Skeletal muscle cell (primary cell): Measurements from ENCODE around the gene RASAL2.
"Not testable (repeated sequence)": the region's sequence is repeated elsewhere in the genome, so short reads cannot be mapped to it uniquely, and the experiment has no call there.

Experiments
- DNase-seq: peaks from one replicate; pipeline ENCODE4 v3.0.0-alpha.2; 2010; ENCODE audit warnings: low read depth
- H3K4me3 ChIP-seq: 2 replicates; pipeline ENCODE4 v1.5.1; 2011; ENCODE audit warnings: low read depth, mild to moderate bottlenecking, control low read depth, low read length, moderate library complexity

RASAL2 gene

DNA sequence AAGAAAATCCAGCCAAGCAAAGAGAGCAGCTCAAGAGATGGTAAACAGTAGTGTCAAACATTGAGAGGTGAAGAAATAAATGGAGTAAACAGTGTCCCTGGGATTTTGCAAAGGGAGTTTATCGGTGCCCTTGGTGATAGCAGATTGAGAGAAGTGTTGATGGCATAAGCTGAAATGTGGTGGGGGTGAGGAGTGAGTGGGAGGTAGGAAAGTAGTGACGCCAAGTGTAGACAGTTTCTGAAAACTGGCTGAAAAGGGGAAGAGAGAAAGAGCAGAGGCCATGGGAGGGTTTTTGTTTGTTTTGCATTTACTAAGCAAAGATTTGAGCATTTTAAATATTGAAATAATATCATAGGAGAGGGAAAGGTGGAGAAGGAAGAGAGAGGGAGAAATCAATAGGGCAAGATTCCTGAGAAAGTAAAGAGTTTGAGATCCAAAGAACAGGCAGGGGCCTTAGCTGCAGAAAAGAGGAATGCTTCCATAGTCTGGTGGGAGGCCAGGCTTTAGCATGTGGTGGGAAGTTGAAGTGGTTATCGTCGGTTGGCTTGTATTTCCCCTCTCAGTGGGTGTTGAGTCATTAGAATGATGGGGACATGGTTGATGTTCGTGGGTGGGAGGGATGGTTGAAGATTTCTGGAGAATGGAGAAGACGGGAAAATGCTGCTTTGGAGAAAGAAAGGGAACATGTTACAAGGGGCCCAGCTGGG is 26.8 kb upstream of the RASAL2 start:
- H3K4me3 ChIP-seq = no peak overlapping the region
- no peak for DNase-seq

DNA sequence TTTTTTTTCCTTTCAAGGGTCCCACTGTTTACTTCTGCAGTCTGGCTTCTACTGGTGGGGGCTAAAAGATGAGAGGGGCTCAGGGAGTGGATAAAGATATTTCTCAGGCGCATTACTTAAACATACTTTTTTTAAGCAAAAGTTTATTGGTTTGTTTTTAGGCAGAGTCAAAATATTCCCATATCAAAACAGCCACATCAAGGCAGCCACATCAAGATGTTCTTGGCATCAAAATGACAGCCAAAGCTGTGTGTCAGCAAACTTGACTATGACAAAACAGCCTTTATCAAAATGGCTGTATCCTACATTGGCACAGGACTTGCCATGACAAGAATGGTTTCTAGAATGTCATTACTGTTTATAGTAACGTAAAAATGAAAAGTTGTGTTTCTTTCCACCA is 22.1 kb upstream of the RASAL2 start:
- no peak for DNase-seq
- no peak overlapping the region for H3K4me3 ChIP-seq

DNA sequence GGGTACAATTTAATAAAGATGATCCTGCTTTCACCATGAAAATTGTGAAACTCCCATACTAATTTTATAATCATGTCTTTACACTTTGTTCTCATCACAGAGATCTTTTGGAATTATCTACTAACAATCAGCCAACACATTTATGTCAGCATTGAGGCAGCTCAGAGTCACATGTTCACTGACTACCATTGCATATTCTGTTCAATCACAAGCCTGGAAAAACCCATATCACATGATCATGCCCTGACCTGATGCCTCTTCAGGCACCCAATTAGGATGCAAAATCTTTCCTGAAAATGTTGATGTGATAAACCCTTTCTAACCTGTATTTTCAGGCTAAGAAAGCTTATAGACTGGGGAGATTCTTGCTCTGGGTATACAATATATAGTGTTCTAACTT is 21.6 kb upstream of the RASAL2 start:
- no peak for DNase-seq
- H3K4me3 ChIP-seq = no peak overlapping the region

DNA sequence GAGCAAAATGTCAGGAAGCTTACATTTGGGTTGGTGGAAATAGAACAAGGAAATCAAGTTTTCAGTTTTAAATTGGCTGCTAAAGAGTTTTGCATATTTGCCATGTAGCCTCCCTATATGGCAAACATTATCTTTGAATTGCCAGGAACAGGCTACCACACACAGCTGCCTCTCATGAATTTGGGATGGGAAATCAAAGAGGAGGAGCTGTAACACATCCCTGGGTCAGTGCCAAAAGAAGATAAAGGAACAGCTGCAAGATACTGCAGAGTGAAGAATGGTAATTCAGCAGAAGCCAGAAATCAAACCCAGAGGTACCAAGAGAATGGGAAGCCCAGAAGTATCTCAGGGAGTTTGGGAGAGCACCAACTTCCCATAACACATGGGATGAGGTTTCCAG is 18.6 kb upstream of the RASAL2 start:
- H3K4me3 ChIP-seq = no peak overlapping the region
- no peak for DNase-seq

DNA sequence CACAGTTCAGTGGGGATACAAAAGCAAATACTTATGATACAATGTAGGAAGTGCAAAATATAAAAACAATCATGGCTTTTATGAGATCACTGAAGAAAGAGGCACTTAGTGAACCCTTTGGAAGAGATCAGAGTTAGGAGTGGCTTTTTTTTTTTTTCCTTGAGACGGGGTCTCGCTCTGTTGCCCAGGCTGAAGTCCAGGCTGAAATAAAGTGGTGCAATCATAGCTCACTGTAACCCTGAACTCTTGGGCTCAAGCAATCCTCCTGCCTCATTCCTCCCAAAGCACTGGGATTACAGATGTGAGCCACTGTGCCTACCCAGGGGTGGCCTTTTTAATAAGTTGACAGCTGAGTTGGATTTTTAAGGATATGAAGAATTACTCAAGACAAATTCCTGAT is 17.3 kb upstream of the RASAL2 start:
- no peak for DNase-seq
- no peak overlapping the region for H3K4me3 ChIP-seq

DNA sequence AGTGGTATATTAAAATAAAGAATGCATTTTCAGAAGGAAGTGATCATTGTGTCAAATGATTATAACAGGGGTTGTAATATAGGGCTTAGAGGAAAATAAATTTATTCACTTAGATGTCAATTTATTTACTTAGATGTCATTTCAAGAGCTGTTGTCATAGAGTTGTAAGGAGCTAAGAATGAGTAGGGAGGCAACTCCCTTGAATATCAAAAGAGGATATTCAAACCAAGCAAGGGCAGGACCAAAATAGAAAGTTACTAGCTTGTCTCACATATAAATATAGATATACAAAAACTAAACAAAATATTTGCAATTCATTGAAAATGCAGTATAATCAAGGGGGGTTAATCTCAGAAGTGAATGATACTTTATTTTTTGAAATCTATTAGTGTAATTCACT is 16.0 kb upstream of the RASAL2 start:
- no peak overlapping the region for H3K4me3 ChIP-seq
- DNase-seq = no peak

DNA sequence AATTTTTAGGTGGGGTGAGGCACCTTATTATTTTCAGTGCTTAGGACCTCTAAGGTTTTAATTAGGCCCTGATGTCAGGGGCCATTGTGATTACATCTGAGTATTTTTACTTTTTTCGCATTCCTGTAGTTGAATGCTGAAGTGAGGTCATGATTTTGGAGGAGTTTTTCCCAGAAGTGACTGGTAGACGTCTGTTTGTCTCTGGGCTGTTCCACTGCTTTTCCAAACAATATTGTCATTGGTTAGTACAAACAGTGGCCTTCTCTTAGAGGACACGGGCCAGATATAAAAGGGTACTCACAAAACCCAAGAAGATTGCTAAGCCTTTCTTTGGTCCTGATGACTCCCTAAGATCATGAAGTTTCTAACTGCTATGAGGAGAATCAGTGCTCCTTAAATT is 7.6 kb upstream of the RASAL2 start:
- DNase-seq = no peak
- H3K4me3 ChIP-seq = no peak overlapping the region

DNA sequence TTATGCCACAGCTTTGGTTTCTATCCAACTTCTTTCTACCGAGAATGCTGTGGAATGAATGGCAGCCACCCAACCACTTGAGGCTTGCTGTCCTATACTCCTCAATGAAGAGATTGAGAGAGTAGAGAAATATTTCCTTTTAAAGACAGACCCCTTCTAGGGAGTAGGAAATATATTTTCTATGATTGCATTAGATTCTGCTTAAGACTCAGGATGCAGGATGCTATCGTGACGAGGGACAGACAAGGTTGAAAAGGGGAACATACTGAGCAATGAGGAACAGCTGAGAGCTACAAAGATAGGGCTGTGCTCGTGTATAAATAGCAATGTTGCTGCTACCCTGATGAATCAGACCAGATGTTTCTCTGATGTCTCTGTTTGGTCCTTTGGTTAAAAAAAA is 7.1 kb upstream of the RASAL2 start:
- no peak for DNase-seq
- H3K4me3 ChIP-seq = no peak overlapping the region

DNA sequence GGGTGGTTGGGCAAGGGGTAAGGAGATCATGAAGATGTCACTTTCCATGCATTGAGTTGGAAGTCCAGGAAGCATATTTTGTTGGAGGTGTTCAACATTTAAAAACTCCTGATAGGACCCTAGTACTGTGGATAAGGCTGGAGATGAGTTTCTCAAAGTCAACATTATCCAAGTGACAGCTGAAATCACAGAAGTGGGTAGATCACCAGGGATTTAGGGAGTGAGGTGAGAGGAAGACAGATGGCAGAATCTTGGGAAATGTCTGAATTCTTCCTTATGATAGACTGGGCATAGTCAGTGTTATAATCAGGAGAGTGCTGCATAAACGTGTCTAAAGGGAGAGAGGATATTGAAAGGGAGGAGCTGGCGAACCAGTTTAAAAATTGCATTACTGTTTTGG is 5.3 kb upstream of the RASAL2 start:
- no peak overlapping the region for H3K4me3 ChIP-seq
- DNase-seq = no peak

DNA sequence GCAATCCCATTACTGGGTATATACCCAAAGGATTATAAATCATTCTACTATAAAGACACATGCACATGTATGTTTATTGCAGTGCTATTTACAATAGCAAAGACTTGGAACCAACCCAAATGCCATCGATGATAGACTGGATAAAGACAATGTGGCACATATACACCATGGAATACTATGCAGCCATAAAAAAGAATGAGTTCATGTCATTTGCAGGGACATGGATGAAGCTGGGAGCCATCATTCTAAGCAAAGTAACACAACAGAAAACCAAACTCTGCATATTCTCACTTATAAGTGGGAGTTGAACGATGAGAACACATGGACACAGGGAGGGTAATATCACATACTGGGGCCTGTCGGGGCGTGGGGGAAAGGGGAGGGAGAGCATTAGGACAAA is 2.5 kb upstream of the RASAL2 start:
- DNase-seq, H3K4me3 ChIP-seq: not testable (repeated sequence)

DNA sequence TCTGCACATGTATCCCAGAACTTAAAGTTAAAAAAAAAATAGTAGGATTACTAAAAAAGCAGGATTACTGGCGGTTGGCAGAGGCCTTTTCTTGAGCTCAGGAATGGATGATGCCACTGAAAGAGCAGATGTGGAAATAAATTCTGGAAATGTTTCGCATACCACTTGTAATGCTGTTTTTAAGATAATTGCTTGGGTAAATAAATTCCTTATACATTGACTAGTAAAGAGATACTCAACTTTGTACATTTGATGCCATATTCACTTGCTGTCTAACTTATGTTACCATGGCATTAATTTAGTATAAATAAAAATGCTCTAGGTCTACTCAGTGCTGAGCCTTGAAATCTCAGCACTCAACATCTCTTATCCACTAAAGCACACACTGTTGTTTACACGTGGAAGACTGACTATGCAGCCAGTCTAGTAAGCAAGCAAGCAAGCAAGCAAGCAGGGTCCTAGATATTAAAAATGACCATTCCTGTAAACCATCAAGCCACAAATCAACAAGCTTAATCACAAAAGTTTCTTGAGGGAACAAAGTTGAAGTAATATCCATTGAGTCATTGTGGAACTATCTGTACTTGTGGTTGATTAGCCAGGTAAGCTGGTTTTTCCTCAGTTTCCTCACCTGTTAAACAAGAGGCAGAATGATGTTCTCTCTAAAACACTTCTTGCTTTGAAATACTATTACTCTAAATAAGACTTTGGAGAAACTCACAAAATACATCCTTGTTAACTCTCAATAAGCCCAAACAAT is 1.7 kb upstream of the RASAL2 start:
- no peak overlapping the region for H3K4me3 ChIP-seq
- DNase-seq = no peak

DNA sequence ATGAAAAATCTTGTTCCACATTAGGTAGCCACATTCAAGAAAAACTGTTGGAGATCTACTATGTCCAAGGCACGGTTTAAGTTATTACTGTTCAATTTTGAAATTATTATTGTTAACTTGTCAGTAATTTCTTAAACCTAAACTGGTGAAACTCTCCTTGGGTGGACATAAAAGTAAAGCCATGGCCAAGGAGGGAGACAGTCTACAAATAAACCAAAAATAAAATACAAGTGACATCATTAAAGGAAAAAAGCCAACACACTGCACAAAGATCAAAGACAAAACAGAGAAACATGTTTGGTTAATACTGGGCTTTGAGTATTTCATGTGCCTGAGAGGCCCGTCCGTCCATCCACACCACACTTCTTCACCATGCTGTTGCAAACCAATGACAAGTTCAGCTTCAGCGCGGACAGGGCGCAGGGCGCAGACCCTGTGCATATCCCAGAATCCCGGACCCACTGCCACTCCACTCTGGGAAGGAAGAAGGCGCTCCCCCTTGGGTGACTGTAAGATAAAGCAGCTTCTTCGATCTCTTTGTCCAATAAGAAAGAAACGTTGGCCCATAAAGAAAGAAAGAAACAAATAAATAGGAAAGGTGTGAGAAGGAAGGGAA is 918 bp upstream of the RASAL2 start:
- peak overlapping the region; percentile 76 for H3K4me3 ChIP-seq
- no peak for DNase-seq

DNA sequence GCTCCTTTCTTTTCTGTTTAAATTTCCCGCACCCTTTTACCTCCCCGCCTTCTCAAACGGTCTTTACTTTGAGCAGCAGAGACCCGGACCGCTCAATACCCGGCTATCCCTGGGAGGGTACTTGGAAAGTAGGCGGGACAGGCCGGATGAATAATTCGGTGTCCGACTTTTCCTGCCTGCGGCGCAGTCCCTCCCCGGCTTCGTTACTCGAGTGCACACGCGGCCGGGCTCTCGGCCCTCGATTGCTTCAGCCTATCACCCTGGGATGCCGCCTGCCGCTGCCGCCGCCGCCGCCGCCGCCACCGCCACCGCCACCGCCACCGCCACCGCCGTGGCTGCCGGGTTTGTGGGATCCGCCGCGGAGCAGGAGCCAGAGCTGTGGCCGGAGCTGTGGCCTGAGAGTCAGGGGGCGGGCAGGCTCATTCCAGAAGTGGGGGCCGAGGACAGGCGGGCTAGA is 382 bp upstream of the RASAL2 start:
- peak; percentile 90 for DNase-seq
- H3K4me3 ChIP-seq = peak overlapping the region; percentile 76

DNA sequence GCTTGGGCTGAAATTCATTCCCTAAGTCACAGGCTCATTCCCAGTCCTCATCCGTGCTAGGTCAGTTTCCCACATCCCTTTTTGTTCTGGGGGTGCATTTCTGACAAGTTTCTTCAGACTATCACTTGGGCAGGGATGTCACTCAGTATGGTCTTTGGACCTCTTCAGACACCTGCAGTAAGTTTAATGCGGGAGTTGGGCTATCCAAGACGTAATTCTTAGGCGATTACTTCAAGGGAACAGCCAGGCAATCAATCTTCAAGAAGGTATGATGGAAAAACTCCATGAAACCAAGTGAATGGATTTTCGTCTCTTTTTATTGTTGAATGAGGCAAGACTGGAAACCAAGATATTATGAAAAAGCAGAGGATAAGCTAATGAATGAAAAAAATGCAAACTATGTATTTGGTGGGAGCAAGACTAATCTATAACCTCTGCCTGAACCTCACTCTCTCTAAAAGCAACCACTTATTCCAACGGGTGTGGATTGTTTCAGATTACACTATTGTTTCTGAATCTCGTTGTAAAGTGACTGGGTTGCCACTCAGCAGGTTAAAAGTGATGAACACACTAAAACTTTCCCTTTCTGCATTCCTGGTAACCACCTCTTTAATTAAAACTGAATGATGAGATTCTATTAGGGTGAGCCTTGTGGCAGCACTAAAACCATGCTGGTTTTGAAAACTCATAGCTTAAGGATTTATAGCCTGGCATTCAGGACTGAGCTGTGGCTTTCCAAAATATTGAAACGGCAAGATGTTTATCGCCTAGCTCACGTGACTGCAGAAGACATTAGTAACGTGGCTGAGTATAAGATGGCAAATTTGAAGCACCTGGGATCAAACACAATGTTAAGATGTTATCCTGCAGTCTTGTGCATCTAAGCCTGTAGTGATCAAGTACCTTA is 1.1 kb downstream of the RASAL2 start:
- no peak for DNase-seq
- H3K4me3 ChIP-seq = peak overlapping the region; percentile 76

DNA sequence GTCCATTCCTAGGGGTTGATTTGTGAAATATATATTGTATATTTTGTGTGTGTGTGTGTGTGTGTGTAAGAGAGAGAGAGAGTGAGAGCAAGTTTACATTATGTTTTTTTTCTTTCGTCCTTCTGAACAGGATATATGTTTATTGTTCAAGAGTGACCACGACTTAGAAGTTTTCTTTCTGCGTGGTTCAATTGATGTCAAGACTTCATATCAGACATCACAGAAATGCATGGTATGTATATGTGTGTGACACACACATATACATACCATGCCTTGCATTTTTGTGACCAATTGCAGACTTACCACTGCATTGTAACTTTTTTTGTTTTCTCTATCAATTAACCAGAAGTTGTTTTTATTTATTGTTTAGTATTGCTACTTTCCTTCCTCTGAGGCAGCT is 2.5 kb downstream of the RASAL2 start:
- peak overlapping the region; percentile 76 for H3K4me3 ChIP-seq
- DNase-seq = no peak

DNA sequence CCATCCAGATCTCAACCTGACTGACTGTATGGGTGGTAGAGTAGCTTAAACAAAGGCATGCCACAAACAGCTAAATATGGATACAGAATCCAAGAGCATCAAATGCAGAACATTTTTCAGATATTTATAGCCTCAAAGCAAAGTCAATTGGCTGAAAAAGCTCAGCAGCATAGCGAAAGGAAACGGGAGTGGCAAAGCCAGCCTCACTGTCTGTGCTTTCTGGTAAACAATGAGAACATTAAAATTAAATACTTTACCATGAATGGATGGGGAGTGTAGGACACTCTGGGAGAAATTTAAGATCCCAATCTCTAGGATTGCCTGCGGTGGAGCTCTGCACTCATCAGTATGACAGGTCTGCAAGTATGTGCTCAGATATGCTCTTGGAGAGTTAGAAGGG is 4.4 kb downstream of the RASAL2 start:
- no peak for DNase-seq
- no peak overlapping the region for H3K4me3 ChIP-seq

DNA sequence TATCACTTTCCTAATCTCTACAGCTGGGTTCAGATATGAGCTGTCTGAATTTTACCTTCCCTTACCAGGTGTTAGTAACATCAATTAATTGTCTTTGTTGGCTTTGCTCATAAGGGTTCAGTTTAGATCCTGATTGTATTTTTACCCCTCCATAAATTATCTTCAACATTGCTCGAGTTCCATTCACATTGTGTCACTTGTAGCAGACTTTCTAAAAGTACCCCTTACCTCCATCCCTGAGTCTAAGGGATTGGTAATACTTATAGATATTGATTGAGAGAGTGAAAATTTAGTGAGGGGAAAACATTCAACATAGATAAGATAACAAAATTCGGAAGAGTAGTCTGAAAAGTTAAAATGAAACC is 7.3 kb downstream of the RASAL2 start:
- no peak for DNase-seq
- H3K4me3 ChIP-seq = no peak overlapping the region

DNA sequence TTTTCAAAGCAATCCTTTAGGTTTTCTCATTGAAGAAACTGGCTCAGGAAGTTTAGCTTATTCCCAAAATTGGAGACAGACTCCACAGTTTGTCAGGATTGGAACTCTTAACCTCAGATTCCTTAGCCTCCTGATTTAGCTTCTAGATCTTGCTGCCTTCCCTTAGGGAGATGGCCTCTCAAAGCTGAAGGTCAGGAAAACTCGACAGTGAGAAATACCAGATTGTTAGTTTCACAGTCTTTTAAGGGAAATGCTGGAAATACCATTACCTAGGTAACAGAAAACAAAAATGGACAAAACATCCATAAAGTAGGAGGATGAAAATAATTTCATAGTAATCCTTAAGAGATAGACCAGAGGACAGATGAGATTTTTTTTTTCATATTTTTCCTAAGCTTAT is 7.8 kb downstream of the RASAL2 start:
- H3K4me3 ChIP-seq = no peak overlapping the region
- no peak for DNase-seq

DNA sequence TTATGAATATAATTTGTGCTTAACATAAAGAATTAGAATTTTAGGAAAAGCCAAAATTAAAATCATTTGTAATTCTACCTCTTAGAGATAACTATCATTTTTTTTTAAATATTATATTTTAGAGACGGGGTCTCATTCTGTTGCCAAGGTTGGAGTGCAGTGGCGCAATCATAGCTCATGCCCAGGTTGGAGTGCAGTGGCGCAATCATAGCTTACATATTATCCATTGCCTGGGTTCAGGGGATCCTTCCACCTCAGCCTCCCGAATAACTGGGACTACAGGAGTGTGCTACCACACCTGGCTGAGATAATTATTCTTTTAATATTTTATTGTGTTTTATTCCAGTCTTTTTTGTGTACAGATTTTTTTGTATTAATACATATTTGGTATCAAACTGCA is 8.3 kb downstream of the RASAL2 start:
- no peak overlapping the region for H3K4me3 ChIP-seq
- DNase-seq = no peak

DNA sequence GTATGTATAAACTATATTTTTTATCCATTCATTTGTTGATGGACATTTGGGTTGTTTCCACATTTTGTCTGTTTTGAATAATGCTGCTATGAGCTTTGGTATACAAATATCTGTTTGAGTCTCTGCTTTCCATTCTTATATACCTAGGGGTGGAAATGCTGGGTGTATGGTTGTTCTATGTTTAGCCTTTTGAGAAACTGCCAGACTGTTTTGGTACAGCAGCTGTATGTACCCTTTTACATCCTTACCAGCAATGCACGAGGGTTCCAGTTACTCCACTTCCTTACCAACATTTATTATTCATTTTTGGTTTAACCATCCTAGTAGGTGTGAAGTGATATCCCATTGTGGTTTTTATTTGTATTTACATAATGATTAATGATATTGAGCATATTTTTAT is 13.9 kb downstream of the RASAL2 start:
- no peak overlapping the region for H3K4me3 ChIP-seq
- no peak for DNase-seq
